ENCODE measurements around the gene TH.

The TH gene

DNA sequence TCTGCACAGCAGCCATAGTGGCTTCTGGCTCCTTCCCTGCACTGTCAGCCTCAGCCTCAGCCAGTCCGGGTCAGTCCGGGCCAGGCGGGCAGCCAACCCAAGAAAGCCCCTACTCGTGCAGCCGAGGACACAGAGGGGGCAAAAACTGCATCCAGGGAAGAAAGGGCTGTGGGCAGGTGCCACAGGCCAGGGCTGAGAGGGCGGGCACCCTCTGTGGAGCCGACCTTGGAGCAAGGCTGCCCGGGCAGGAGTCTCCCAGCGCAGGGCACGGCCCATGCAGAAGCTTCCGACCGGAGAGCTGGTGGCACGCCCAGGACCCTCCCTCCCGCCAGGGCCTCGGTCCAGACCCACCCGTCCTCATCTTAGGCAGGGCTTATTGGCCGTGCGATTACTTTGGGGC, 10.5 kb upstream of the TH start:
- no peak for TF ChIP-seq GATA2 (IDR thresholded peaks at IDR 0.05; ENCODE audit: low read depth, low read length)
- no peak for TF ChIP-seq GATA3 (IDR thresholded peaks at IDR 0.05; ENCODE audit: low read depth, low read length)

DNA sequence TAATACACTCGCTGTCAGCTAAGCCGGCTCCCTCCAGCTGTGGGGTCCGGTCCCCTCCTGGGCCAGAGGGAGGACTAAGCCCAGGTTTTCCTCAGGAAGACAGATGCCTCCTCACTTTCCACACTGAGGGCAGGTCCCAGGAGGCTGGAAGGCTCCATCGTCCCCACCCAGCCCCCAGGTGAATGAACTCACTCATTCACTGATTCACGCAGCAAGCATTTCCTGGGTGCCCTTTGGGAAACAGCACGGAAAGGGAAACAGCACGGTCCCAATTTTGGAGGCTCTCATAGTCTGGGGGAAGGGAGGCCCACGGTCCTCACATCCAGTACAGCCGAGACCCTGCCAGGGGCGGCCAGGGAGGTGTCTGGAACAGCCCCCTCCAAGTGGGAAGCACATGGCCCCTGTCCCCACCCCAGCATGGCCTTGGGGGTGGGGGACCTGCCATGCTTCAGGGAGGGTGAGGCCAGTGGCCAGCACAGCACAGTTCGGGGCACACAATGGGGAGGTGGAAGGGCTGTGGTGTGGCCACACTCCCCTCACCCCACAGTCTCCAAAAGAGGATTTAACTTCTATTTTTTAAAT, 9.3 kb upstream of the TH start:
- TF ChIP-seq GATA2 (IDR thresholded peaks at IDR 0.05; ENCODE audit: low read depth, low read length), result no peak
- TF ChIP-seq GATA3 (IDR thresholded peaks at IDR 0.05; ENCODE audit: low read depth, low read length), result no peak

DNA sequence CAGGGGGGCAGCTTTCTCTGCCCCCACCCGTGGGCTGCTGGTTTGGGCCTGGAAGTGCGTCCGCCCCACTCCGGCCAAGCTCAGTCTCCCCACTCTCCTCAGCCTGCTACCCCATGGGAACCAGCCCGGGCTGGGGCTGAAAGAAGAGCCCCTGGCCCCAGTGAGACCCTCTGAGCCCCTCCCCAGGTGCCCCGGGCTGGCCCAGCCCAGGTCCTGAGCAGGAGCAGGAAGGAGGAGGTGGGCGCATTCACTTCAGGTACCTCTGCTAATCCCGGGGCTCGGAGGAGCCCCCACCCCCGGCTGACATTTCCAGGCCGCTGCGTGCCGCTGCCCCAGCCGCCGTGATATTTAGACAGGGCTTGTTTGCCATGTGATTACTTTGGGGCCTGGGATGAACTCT, 8.7 kb upstream of the TH start:
- TF ChIP-seq GATA2 (IDR thresholded peaks at IDR 0.05; ENCODE audit: low read depth, low read length) (no peak), GATA3 (IDR thresholded peaks at IDR 0.05; ENCODE audit: low read depth, low read length) (no peak)

DNA sequence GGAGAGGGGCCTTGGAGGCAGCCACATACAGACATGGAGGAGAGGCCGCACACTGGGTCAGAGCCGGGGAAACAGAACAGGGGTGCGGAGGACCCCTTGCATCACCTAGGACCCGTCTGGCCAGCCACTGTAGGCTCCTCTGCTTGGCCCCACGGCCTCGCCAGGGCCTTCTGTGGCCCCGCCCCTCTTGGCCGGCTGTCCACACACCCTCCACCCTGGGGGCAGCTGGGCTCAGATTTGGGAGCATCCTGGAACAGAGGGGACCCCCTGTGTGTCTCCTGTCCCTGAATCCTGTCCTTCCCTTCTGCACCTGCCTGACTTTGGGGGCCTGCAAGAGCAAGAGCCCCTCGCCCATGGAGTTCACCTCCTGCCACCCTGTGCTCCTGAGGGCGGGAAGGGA, 7.9 kb upstream of the TH start:
- TF ChIP-seq GATA3 (IDR thresholded peaks at IDR 0.05; ENCODE audit: low read depth, low read length), result no peak
- TF ChIP-seq GATA2 (IDR thresholded peaks at IDR 0.05; ENCODE audit: low read depth, low read length), result no peak

DNA sequence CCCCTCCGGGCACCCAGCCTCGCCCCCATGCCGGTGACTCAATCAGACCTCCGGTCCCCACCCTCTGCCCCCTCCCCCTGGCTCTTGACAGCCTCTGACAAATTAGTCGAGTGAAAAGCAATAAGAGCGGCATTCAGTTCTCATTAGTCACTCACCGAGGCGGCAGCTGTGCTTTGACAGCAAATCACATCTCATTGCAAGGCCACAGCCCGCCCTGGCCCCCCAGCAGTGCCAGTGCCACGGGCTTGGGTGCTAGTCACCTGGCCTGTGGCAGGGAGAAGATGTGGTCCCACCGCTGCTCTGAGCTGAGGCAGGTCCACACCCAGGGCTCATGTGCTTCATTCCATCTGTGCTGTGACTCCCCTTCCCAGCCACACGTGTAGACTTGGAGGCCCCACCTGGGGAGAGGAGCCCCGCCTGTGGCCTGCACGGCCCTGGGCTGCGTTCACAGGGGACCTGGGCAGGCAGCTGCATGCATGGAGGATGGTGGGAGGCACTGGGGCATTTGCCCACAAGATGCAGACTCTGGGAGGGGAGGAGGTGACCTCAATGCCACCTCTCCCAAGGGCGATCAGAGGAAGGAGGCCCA, 7.4 kb upstream of the TH start:
- TF ChIP-seq GATA2 (IDR thresholded peaks at IDR 0.05; ENCODE audit: low read depth, low read length) (no peak), GATA3 (IDR thresholded peaks at IDR 0.05; ENCODE audit: low read depth, low read length) (no peak)

DNA sequence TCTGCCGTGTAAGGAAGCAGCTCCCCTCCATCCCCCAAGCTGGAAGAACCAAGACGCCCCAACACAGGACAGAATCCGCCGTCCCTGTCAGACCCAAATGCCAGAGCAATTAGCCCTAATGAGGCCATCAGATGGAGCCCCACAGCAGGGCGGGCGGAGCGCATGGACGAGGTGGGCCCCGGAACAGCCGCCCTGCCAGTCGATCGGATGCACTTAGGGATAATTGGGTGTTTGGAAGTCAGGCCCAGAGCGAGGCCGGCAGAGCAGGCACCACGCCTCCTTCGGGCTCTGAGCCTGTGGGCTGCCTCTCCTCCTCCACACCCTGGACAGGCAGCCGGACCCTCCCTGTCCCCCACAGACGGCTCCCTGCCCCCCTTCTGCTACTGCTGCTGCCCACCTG, 5.5 kb upstream of the TH start:
- TF ChIP-seq GATA3 (IDR thresholded peaks at IDR 0.05; ENCODE audit: low read depth, low read length), result no peak
- no peak for TF ChIP-seq GATA2 (IDR thresholded peaks at IDR 0.05; ENCODE audit: low read depth, low read length)

DNA sequence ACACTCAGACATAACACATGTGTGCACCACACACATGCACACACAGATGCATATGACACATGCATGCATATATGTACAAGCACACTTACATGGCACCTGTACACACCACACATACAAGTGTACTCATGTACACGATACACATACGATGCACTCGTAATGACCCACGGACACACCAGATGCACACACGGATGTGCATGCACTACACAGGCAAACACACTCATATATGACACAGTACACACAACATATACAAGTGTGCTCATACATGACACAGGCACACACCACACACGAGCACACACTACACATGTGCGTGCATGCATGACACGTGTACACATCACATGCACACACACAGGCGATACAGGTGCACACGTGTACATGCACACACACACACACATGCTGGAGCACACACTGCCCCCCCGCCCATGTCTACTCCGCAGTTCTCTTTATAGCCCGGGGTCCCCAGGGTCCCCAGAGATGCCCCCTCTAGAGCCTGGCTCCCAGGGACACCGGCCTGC, 4.8 kb upstream of the TH start:
- TF ChIP-seq GATA2 (IDR thresholded peaks at IDR 0.05; ENCODE audit: low read depth, low read length) (no peak), GATA3 (IDR thresholded peaks at IDR 0.05; ENCODE audit: low read depth, low read length) (no peak)

DNA sequence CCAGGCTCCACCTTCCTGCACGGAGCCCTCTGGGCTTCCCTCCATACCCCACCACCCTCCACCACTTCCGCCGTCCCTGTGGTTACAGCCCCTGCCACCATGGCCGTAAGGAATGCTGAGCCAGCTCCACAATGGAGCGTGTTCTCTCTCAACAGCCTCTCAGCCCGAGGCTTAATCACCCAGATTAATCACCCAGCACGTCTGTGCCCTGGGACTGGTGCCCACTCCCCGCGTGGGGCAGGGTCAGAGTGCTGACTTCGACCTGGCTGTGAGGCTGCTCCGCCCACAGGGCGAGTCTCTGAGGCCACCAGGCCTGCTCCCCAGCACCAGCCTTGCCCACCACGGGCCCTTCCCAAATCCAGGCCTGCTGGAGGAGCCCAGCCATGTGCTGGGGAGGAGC, 4.0 kb upstream of the TH start:
- TF ChIP-seq GATA2 (IDR thresholded peaks at IDR 0.05; ENCODE audit: low read depth, low read length), result no peak
- TF ChIP-seq GATA3 (IDR thresholded peaks at IDR 0.05; ENCODE audit: low read depth, low read length), result no peak

DNA sequence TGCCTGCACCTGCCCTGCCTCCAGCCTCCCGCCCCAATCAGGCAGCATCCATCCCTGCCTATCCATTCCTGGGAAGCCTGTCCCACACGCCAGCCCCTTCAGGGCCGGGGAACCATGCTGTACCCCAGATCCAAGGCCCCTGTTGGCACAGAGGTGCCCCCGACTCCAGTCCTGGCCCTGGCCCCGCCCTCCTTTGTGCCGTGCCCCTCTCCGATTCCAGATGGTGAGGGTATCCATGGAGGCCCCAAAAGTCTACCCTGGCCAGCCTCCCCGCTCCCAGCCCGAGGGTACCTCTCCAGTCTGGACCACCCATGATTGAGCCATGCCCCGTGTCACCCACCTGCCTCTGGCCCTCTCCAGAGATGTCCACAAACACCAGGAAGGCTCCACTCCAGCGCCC, 2.7 kb upstream of the TH start:
- no peak for TF ChIP-seq GATA3 (IDR thresholded peaks at IDR 0.05; ENCODE audit: low read depth, low read length)
- TF ChIP-seq GATA2 (IDR thresholded peaks at IDR 0.05; ENCODE audit: low read depth, low read length), result no peak

DNA sequence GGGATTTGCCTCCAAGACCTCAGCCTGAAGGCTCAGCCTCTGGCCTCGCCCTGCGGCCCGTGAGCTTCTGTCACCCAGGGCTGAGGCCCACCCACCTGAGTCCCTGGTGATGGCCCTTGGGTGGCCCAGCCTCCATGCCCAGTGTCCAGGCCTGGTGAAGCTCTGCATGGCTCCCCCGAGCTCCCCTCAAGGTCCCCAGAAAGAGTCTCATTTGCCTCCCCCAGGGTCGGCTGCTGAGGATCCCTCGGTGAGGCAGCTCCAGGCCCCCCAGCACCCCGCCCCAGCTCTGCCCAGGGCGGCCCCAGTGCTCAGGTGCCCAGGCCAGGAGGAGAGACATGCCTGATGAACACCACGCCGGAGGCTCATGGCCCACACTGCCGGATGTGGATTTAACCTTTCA, 2.1 kb upstream of the TH start:
- TF ChIP-seq GATA3 (IDR thresholded peaks at IDR 0.05; ENCODE audit: low read depth, low read length) (no peak), GATA2 (IDR thresholded peaks at IDR 0.05; ENCODE audit: low read depth, low read length) (no peak)

DNA sequence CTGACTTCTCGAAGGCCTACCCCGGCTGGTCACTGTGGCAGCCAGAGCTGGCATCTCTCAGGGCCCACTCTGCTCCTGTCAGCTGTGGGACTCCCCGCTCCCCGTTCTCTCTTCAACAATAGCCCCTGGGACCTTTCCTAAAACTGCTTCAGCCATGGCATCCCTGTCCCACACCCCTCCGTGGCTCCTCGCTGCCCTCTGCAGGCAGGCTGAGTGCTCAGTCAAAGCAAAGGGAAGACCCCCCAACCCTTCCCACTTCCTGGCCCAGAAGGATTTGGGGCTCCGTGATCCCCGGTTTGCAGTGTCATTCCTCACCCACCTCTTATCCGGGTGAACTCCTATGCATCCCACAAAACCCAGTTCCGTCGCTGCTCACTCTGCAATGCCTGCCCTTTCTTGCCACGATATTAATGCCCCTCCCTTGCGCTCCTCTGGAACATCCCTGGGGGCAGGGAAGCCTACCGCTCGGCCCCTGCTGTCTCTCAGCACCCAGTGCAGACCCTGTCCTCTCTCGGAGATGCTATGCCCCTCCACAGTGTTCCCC, 1.6 kb upstream of the TH start:
- TF ChIP-seq GATA3 (IDR thresholded peaks at IDR 0.05; ENCODE audit: low read depth, low read length) (no peak), GATA2 (IDR thresholded peaks at IDR 0.05; ENCODE audit: low read depth, low read length) (no peak)

DNA sequence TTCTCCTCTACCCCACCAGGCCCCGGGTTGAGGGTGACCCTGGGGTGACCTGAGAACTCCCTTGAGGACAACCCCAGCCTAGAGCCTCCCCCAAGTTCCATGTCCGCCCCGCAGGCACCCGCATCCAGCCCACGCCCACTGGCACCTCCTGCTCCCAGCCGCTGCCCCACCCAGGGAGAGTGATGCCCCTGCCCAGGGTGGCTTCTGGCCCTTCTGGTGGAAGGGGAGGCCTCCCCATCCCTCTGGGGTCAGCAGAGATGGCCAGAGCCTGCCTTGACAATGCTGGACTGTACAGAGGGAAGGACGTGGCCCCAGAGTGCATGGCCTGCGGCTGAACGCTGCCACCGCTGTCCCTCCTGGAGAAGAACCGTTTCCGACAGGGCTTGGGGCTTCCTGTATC, 1.1 kb upstream of the TH start:
- TF ChIP-seq GATA3 (IDR thresholded peaks at IDR 0.05; ENCODE audit: low read depth, low read length) (no peak), GATA2 (IDR thresholded peaks at IDR 0.05; ENCODE audit: low read depth, low read length) (no peak)

DNA sequence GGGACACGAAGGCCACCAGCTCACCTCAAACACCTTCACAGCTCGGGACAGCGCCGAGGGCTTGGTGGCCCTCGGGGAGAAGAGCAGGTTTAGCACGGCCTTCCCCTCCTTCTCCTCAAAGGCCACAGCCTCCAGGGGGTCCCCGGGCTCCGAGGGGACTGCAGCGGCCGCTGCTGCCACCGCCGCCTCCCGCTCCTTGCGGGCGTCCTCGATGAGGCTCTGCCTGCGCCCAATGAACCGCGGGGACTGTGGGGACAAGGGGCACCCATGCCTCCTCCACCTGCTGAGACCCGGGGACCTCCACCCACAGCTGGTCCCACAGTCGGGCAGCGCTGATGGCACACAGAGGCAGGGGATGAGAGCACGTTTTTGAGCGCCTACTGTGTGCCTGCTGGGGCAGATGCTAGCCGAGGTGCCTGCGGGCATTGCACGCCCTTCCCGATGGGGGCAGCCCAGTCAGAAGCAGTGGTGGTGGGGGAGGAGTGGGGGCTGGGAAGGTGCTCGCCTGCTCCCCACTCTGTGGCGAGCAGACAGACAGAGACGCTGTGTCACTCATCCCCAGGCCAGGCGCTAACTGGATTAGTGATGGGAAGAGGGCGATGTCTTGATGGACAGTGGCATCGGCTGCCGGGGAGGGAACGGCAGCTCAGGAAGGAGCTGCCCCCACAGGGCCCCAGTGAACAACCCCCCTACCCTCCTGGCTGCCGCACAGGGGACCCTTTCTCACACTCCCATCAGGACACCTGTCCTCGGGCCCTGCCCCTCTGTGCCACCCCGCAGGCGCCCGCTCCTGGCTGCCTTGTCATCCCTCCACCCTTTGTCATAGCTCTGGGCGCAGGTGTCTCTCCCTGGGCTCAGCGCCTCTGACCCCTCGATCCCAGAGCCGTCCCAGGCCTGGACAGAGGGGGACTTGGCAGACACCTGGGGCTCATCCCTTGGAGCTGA, 1.7 kb downstream of the TH start:
- no peak for TF ChIP-seq GATA2 (IDR thresholded peaks at IDR 0.05; ENCODE audit: low read depth, low read length)
- no peak for TF ChIP-seq GATA3 (IDR thresholded peaks at IDR 0.05; ENCODE audit: low read depth, low read length)

DNA sequence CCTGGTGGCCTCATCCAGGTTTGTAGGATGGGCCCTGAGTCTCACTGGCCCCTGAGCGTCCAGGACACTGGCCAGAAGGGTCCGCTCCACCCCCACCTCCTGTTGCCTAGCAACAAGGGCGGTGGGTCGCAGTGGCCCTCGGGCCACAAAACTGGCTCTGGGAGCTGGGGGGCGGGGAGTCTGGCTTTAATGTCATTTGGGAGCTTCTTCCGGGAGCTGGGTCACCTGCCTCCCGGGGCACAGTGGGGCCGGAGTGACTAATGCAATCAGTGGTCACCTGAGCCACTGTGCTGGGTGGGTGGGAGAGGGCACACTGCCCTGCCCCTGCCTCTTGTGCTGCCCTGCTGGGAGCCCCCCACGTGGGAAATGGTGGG, 2.6 kb downstream of the TH start:
- no peak for TF ChIP-seq GATA3 (IDR thresholded peaks at IDR 0.05; ENCODE audit: low read depth, low read length)
- TF ChIP-seq GATA2 (IDR thresholded peaks at IDR 0.05; ENCODE audit: low read depth, low read length), result no peak
